GM19035 (cell line): ENCODE results near the gene GCM1.

Source experiments
- ATAC-seq: cut with Tn5 transposase; IDR thresholded peaks from one replicate; pipeline ENCODE4 v1.9.1; 2021; ENCODE audit not compliant: unreplicated experiment

Gene GCM1

GRCh38 chr6:53109612-53110011 lies 39.0 kb downstream of the GCM1 start:
- no peak for ATAC-seq

DNA sequence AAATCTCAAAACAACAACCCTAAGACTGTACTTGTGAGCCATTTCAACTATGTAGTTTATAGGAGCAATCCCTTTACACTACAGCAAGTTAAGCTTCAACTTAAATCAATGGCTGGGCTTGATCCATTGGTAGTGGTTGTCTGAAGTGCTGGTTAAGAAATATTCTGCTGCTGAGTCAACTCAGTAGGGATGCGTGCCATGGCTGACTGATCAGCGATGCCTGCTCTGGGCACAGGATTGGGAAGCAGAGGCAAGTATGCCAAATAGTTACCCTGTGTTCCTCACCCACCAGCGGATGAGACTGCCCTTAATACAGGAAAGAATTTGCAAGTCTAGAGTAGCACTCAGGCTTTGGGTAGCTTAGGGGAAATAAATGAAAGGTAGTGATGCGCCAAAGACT lies 41.5 kb downstream of the GCM1 start:
- no peak for ATAC-seq

DNA sequence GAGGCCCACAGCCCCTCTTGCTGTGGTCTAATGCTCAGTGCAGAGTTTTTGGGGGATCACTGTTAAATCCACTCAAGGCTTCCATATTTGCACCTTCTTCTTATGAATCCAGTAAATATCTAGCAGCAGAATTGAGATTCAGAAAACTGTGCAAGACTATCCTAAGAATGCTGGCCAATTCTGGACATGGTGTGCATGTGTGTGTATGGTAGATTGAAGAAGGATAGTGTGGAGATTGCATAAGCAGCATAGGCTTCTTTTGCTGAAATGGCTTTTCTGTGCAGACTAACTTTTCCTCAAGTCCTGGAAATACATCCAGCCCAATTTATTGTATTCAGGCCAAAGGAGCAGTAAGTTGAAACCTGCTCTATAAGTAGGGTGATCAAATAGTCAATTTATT lies 43.7 kb downstream of the GCM1 start:
- ATAC-seq: no peak

- ATAC-seq: no peak
Observed at GRCh38 chr6:53103993-53104675, 44.5 kb downstream of the GCM1 start.

DNA sequence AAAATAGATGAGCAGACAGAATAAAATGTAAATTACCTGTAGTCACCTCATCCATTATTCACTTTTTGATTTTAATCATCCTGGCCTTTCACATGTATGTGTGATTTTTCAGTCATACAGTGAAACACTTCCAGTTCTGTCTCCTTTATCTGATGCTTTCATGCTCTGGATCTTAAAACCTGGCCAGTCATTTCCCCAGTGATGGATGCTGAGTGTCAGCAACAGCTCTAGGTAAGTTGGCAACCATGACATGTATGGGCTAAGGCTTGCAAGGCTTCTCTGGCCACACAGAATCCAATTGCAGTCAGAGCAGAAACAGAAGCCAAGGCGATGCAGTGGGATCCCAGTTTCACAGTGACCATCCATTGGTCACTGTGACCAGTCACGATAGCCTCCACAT lies 47.6 kb downstream of the GCM1 start:
- no peak for ATAC-seq

DNA sequence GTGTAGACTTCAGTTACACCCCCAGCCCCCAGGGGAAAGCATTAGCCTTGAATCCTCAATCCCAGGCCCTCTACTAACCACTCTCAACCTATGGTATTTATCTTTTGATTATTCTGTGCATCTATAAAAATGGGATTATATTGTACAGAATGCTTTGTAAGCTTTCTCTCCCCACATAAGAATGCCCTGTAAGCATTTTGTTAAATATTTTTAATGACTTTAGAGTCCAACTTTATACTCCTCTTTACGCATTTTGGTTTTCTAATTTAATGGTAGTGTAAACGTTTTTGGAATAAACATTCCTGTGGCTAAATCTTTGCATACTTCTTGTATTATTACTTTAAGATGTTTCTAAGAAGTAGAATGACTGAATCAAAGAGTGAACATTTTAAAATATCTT lies 48.1 kb downstream of the GCM1 start:
- no peak for ATAC-seq

DNA sequence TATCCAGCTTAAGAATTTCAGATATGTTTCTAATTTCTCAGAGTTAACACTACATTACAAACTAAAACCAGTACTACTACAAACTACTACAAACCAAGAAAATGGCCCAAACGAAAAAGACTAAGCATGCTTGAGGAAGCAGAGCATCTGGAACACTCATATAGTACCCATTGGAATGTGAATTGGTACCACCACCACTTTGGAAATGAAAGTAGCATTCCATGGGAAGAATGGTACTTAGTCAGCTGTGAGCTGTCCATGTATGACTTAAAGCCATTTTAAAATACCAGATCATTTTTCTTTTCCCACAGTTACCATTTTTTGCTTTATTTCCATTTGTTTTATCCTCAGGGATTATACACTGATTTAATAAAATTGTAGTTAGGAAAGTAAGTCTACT lies 52.9 kb downstream of the GCM1 start:
- no peak for ATAC-seq

DNA sequence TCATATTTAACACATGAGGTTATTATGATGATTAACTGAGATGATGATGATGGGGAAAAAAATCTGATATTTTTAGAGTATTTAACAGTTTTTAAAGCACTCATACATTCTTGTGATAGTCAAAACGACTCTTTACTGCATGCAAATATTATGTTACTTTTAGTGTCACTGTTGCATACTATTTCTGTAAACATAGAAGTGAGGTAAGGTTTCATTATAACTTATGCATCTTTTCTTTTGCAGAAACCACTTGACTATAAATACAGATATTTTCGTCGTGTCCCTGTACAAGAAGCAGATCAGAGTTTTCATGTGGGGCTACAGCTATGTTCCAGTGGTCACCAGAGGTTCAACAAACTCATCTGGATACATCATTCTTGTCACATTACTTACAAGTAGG lies 53.4 kb downstream of the GCM1 start:
- ATAC-seq: no peak

DNA sequence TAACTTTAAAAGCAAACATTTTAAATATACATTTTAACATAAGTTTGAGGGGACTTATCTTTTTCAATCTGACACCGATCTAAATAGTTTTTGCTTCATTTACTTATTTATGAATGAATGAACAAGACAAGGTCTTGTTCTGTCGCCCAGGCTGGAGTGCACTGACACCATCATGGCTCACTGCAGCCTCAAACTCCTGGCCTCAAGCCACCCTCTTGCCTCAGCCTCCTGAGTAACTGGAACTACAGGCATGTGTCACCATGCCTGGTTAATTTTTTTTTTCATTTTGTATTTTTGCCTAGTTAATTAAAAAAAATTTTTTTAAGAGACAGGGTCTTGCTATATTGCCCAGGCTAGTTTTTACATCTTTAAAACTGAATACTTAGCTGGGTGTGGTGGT lies 58.1 kb downstream of the GCM1 start:
- ATAC-seq: no peak

- ATAC-seq: no peak
Observed at GRCh38 chr6:53089948-53090347, 58.7 kb downstream of the GCM1 start.

DNA sequence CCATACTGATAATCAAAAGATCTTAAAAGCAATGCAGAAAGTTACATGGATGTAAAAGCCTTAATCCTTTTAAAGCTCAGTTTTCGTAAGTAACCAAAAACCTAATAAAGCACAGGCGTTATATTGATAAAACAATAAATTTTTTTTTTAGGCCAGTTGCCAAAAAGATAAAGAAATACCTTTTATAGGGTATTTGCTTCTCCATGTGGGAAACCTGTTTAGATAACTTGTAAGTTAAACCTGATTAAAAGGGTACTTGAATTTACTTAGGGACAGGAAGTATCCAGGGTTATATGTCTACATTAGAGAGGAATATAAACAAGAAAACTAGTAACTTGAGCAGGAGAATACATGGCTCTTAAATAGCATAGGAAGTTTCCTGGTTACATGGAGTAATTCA lies 62.3 kb downstream of the GCM1 start:
- ATAC-seq: no peak

GRCh38 chr6:53080813-53081212 lies 67.8 kb downstream of the GCM1 start:
- no peak for ATAC-seq
